Psoas muscle (tissue), 8 donors: ENCODE measurements around the gene VSTM2B. TPM values are rescaled to one million over a fixed set of nuclear protein-coding genes. Genes with fewer than 3 reads are reported as not detected.
"Not testable (repeated sequence)": the region's sequence is repeated elsewhere in the genome, so short reads cannot be mapped to it uniquely, and the experiment has no call there.

Source experiments
- ATAC-seq, 4 donors: fragments of 200-7000 bp; cut with Tn5 transposase; one replicate each; pipeline ENCODE4 v1.9.1; 2020; ENCODE audit warnings: moderate library complexity in 3 of 4, mild to moderate bottlenecking in 2 of 4
- DNase-seq, 2 donors: peaks; one replicate each; pipeline ENCODE4 v3.0.0-alpha.2; 2020
- H3K27ac ChIP-seq: fragments of 200-600 bp; one replicate; pipeline ENCODE4 v1.8.0; 2022
- H3K27me3 ChIP-seq, 3 donors: fragments of 200-600 bp in 1 of 3; one replicate each; pipeline versions ENCODE4 v1.6.1 to v1.8.0; 2013 to 2022; ENCODE audit warnings: low read length in 2 of 3, mild to moderate bottlenecking in 2 of 3, moderate library complexity in 1 of 3; ENCODE audit not compliant: insufficient read depth in 3 of 3
- H3K36me3 ChIP-seq, 2 donors: fragments of 200-600 bp in 1 of 2; one replicate each; pipeline versions ENCODE4 v1.6.1 to v1.8.0; 2013 to 2022; ENCODE audit warnings: low read depth in 1 of 2, mild to moderate bottlenecking in 1 of 2, moderate library complexity in 1 of 2; ENCODE audit not compliant: insufficient read depth in 1 of 2
- H3K4me1 ChIP-seq: fragments of 200-600 bp; one replicate; pipeline ENCODE4 v1.8.0; 2022
- H3K4me3 ChIP-seq: fragments of 200-600 bp; one replicate; pipeline ENCODE4 v1.8.0; 2022; ENCODE audit warnings: mild to moderate bottlenecking
- H3K9me3 ChIP-seq: fragments of 200-600 bp; one replicate; pipeline ENCODE4 v1.8.0; 2022
- CTCF ChIP-seq: fragments of 200-600 bp; IDR thresholded peaks from one replicate; pipeline ENCODE4 v1.8.0; 2022; ENCODE audit warnings: antibody characterized with exemption
- WGBS, 3 donors: extraction: QIAGEN DNeasy Blood & Tissue Kit; methylation state at CpG; one replicate each; pipeline versions ENCODE4 v1.1.6 to v1.1.7; 2013; 5-methylcytosine and 5-hydroxymethylcytosine counted together
- intact Hi-C, 2 donors: fragments of 100-400 bp; cut with DNase I; formaldehyde crosslinking; loops; one replicate each; pipeline versions ENCODE4 v1.11.0 to v1.14.2; 2022
- polyA plus RNA-seq, 3 donors: library from polyadenylated mRNA; stranded (reverse); fragments of 200-250 nt; gene quantifications; one replicate each; pipeline ENCODE4 v1.2.3, GENCODE V29; 2013
- total RNA-seq, 4 donors: library from RNA; stranded (reverse); fragmentation: NEBNext Ultra II Directional in 2 of 4; extraction: Animal tissue kit (Norgen Biotek cat#: 25700) in 2 of 4; gene quantifications; one replicate each; pipeline versions ENCODE4 v1.2.1 to v1.2.4, GENCODE V29; 2021 to 2023
- donor health status: healthy with polysubstance abuse.
- donor health status: DM: no; HTN: no; CAD: no; lungs with moderate emphysema.
- donor health status: Bipolar disorder and iron deficiency.
- donor health status: healthy.
- donor health status: DM: yes; HTN: yes; CAD: no.
- donor health status: DM: no; HTN: no; CAD: no.
- donor health status: DM: no; HTN: no; CAD: no.
- donor health status: DM: yes; HTN: yes; CAD: no.

The VSTM2B gene
- total and polyA plus RNA-seq, 7 donors = not detected

DNA sequence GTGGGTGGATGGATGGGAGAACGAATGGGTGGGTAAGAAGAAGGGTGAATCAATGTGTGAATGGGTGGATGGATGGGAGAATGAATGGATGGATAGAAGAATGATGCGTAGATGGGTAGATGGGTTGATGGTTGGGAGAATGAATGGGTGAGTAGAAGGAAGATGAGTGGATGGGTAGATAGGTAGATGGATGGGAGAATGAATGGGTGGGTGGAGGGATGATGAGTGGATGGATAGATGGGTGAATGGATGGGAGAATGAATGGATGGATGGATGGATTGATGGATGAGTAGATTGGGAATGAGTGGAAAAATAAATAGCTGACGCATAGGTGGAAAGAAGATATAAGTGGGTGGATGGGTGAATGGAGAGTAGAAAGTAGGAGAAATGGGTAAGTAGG lies 16.5 kb downstream of the VSTM2B start:
- DNase-seq = no peak
- Histone ChIP-seq H3K27ac (no peak overlapping the region), H3K9me3 (no peaks in the 10 kb centered on the region), H3K36me3 (no peaks in the 10 kb centered on the region), H3K4me1 (no peaks in the 10 kb centered on the region), H3K4me3 (no peak overlapping the region), H3K27me3 (peaks cover 0 to 20% (median 8%) of the 10 kb centered on the region in 3 donors)
- WGBS, 3 donors = 57 to 75% (median 71%) methylated on average over 3 of the region's 3 CpGs
- TF ChIP-seq CTCF = no peak
- no peak for ATAC-seq
- intact Hi-C loops = no loop called here

DNA sequence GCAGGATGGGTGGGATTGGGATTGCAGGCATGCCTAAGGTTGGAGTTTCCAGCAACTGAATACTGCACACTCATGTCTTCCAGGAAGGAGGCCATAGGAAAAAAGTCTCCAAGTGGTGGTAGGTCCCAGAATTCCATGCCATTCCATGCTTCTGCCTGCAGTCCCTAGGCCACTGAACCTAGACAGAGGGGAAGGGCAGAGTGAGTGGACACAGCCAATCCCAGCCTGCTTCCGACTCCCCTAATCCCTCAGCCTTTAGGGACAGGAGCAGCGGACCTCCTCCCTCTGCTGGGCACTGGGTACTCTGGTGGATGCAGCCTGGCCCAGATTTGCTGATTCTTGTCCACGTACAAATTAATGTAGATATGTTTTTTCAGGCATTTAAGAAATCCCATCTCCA lies 17.0 kb downstream of the VSTM2B start:
- Histone ChIP-seq H3K36me3 (no peaks in the 10 kb centered on the region), H3K27ac (no peak overlapping the region), H3K9me3 (no peaks in the 10 kb centered on the region), H3K4me1 (no peaks in the 10 kb centered on the region), H3K27me3 (peaks cover 0 to 20% (median 8%) of the 10 kb centered on the region in 3 donors), H3K4me3 (no peak overlapping the region)
- WGBS, 3 donors = 50 to 57% (median 54%) methylated on average over 3 of the region's 3 CpGs
- intact Hi-C loops = no loop called here
- DNase-seq (no peak), ATAC-seq (no peak)
- no peak for TF ChIP-seq CTCF

DNA sequence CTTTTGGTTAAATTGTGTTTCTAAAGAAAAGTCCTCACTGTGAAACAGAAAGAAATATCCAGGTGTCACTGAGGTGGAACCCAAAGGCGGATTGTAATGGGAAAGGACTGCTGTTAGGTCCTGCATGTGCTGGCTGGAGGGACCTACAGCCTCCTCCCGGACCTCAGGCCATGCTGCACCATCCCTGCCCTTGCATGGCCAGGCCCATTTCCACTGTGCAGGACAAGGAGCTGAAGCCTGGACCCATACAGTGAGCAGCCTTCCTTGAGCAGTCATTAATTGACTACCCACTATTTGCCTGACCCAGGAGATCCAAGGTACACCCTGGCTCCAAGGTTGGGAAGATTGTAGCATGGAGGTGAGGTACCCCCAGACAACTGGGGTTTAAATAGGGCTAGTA lies 17.6 kb downstream of the VSTM2B start:
- Histone ChIP-seq H3K27me3 (peaks cover 0 to 20% (median 8%) of the 10 kb centered on the region in 3 donors), H3K9me3 (no peaks in the 10 kb centered on the region), H3K27ac (no peak overlapping the region), H3K4me3 (no peak overlapping the region), H3K36me3 (no peaks in the 10 kb centered on the region), H3K4me1 (no peaks in the 10 kb centered on the region)
- intact Hi-C loops = no loop called here
- WGBS, 3 donors = 49 to 67% (median 63%) methylated on average over 2 of the region's 2 CpGs
- no peak for TF ChIP-seq CTCF
- DNase-seq = no peak
- ATAC-seq = no peak

DNA sequence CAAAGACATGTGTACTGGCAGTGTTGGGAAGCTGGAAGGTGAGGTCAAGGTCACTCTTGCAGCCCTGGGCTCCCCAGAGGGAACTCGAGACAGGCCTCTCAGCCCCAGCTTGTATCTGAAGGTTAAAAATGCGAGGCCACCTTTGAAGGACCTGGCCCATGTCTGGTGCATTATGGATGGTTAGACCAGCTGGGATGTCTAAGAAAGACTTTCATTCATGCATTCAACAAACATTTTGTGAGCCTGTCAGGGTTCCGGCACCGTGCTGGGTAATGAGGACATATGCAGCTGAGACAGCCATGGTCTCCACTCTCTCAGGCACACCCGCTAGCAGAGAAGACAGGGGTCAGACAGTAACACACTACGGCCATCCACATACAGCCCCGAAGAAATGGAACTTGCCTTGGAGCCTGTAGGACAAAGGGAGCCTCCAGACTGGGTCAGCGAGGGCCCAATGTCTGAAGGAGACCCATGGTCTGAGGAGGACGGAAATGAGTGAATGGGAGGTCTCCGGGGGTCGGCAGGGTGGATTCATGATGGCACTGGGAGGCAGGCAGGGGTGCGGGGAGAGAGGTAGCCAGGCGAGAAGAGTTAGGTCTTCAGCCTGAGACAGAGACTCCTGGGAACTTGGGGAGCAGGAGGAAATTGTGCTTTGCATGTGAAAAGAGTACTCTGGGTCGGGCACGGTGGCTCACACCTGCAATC lies 19.0 kb downstream of the VSTM2B start:
- H3K36me3 ChIP-seq = no peaks in the 10 kb centered on the region
- no peak overlapping the region for H3K27ac ChIP-seq
- DNase-seq (peak in 1 of 2 donors; percentile 40), ATAC-seq (no peak)
- 85 to 87% (median 85%) methylated on average over 15 of the region's 15 CpGs for WGBS, 3 donors
- no peak for TF ChIP-seq CTCF
- no peak overlapping the region for H3K4me3 ChIP-seq
- no peaks in the 10 kb centered on the region for H3K4me1 ChIP-seq
- intact Hi-C loops = no loop called here
- H3K9me3 ChIP-seq = no peaks in the 10 kb centered on the region
- H3K27me3 ChIP-seq = peaks cover 0 to 20% (median 3%) of the 10 kb centered on the region in 3 donors

- not testable (repeated sequence) for ATAC-seq, DNase-seq
These were observed 19.7 kb downstream of the VSTM2B start for GRCh38 chr19:29545447-29545846.

More at GRCh38 chr19:29545447-29545846, 19.7 kb downstream of the VSTM2B start:
- H3K4me1 ChIP-seq, intact Hi-C loops, H3K9me3 ChIP-seq, H3K27ac ChIP-seq, H3K4me3 ChIP-seq, H3K36me3 ChIP-seq: not testable (repeated sequence)
- WGBS, 3 donors = 90 to 93% (median 92%) methylated on average over 4 of the region's 4 CpGs
- peaks cover 0 to 16% (median 5%) of the 10 kb centered on the region in 3 donors for H3K27me3 ChIP-seq
